ENCODE results near the gene HDHD3. TPM values are rescaled to one million over a fixed set of nuclear protein-coding genes. Genes with fewer than 3 reads are reported as not detected.
A peak's percentile ranks its signal among the peaks of the same experiment; 100 is the strongest.

HDHD3 gene
- total RNA-seq, result 10 to 100 TPM; 44.7 to 50.3 (median 48.3) TPM

DNA sequence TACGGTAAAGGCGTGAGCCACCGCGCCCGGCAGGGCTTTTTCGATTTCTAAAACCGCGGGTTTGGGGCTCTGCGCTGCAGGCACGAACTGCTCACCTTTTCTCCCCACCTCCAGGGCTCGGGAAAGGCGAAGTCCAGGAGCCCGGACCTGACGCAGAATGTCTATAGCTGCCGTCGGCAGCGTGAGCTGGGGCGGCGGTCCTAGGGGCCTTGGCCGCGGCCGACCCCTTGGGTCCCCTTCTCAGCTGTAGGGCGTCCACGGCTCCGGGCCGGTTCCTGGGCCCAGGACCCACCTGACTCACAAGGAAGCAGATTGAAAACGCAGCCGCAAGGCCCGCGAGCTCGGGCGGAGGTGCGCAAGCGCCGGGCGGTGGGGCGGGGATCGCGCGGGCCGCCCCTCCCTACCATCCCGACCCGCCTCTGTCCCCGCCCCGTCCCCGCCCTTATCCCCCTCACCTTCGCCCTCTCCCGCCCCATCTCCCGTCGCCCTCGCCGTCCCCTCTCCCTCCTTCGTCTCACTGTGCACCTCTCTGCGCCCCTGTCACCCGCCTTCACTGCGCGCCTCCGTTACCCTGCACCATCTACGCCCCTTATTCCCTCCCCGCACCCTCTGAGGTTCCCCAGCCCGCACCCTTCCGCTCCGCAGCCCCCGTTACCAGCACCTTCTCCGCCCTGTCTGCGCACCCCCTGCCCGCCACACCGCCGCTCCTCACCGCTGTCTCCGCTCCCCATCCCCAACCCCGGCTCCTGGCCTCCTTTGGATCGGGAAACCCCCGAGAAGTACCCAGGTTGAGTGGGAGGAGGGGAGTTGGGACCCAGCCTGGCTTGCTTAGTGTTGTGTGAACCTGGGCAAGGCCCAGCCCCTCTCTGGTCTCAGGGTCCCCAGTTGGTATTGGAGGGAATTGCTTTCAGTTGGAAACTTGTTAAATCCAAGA is at the start of gene HDHD3:
Gene HDHD3, minus strand, starts transcription at position 353 of the 934 bp plus-strand sequence. CDS start 2,632 bp downstream, outside the sequence.
- 2 to 4% methylated on average over 35 to 50 of the region's 74 CpGs for WGBS, 2 donors
- peak within 1 kb of the TSS; percentile 75 for H3K4me3 ChIP-seq (ENCODE audit: low read depth, poor library complexity, severe bottlenecking)
- peak; percentile 73 to 96 for DNase-seq (ENCODE audit: low spot score in 2 of 2)
- TF ChIP-seq CTCF (IDR thresholded peaks at IDR 0.05) (peak in 1 of 3 donors; percentile 45), POLR2A (IDR thresholded peaks at IDR 0.05) (no peak)
- intact Hi-C loops (cut with DNase I; ENCODE audit: low total_unique reads), result no loop called here

DNA sequence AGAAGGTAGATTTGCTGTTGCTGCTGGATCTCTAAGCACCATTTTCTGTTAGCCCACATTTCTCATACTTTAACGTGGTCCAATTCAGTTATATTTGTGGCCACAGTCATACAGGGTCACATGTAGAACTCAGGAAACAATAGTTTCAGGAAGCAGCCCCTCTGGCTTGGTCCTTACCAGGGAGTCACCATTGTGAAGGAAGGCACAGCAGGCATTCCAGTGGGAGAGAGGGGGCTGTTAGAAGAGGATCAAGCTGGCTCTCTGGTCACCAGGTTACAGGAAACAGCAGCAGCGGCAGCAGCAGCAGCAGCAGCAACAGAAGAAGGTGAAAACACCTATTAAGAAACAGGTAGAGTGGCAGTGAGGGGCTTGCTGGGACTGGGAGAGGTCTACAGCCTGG is 48.3 kb upstream of the HDHD3 start:
- intact Hi-C loops (cut with DNase I; ENCODE audit: low total_unique reads), result no loop called here
- DNase-seq (ENCODE audit: low spot score in 2 of 2), result no peak
- TF ChIP-seq CTCF (IDR thresholded peaks at IDR 0.05), result no peak
- no peak for TF ChIP-seq POLR2A (IDR thresholded peaks at IDR 0.05)
- 48 to 59% methylated on average over 2 of the region's 2 CpGs for WGBS, 2 donors
- H3K4me3 ChIP-seq (ENCODE audit: low read depth, poor library complexity, severe bottlenecking), result no peak overlapping the region

- whole genome bisulfite sequencing, 2 donors, result 70 to 82% methylated on average over 3 of the region's 3 CpGs
- intact Hi-C loops (cut with DNase I; ENCODE audit: low total_unique reads), result no loop called here
Observed at GRCh38 chr9:113421726-113422125, 44.9 kb upstream of the HDHD3 start.

GRCh38 chr9:113417370-113417769 is 40.6 kb upstream of the HDHD3 start:
- 79 to 81% methylated on average over 4 of the region's 4 CpGs for WGBS, 2 donors
- intact Hi-C loops (cut with DNase I; ENCODE audit: low total_unique reads), result no loop called here
- no peak for DNase-seq (ENCODE audit: low spot score in 2 of 2)
- no peak overlapping the region for H3K4me3 ChIP-seq (ENCODE audit: low read depth, poor library complexity, severe bottlenecking)
- no peak for TF ChIP-seq CTCF (IDR thresholded peaks at IDR 0.05)
- TF ChIP-seq POLR2A (IDR thresholded peaks at IDR 0.05), result no peak

More at GRCh38 chr9:113421726-113422125, 44.9 kb upstream of the HDHD3 start:
- TF ChIP-seq POLR2A (IDR thresholded peaks at IDR 0.05) (no peak), CTCF (IDR thresholded peaks at IDR 0.05) (no peak)
- DNase-seq (ENCODE audit: low spot score in 2 of 2), result no peak
- H3K4me3 ChIP-seq (ENCODE audit: low read depth, poor library complexity, severe bottlenecking), result no peak overlapping the region

GRCh38 chr9:113416149-113416721 is 39.4 kb upstream of the HDHD3 start:
- H3K4me3 ChIP-seq (ENCODE audit: low read depth, poor library complexity, severe bottlenecking), result no peak overlapping the region
- 44 to 46% methylated on average over 3 of the region's 3 CpGs for WGBS, 2 donors
- TF ChIP-seq POLR2A (IDR thresholded peaks at IDR 0.05) (no peak), CTCF (IDR thresholded peaks at IDR 0.05) (no peak)
- no peak for DNase-seq (ENCODE audit: low spot score in 2 of 2)
- intact Hi-C loops (cut with DNase I; ENCODE audit: low total_unique reads), result no loop called here
